ENCODE results near the gene PHYKPL. TPM values are rescaled to one million over a fixed set of nuclear protein-coding genes. Genes with fewer than 3 reads are reported as not detected.

PHYKPL gene
- total RNA-seq, 1 experiment from 2014 or later: 41.7 TPM

DNA sequence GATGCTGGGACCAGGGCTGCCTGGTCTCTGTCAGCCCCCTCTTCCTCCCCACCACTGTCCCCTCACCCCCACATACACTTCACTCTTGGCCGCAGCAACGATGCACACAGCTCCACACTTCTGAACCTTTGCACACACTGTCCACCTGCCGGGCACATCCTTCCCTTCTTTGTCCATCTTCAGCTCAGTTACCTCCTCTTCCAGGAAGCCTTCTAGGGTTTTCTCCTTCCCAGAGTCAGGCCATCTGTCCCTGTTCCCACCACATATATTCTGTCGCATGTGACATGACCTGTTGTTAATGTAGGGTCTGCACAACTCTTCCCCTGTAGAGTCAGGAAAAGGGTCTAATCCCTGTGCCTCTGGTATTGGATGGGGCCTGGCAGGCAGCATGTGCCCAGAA, 38.6 kb upstream of the PHYKPL start:
- H3K27ac Mint-ChIP-seq: no peak overlapping the region
- H3K4me1 Mint-ChIP-seq: no peaks in the 10 kb centered on the region
- TF ChIP-seq ZNF219 (CRISPR knock-in tag; IDR thresholded peaks at IDR 0.05; ENCODE audit: borderline replicate concordance) (no peak), MYBL2 (CRISPR knock-in tag; IDR thresholded peaks at IDR 0.05) (no peak), FOXP1 (CRISPR knock-in tag; IDR thresholded peaks at IDR 0.05; ENCODE audit: borderline replicate concordance) (no peak)
- ChIA-PET CTCF (interaction anchor here (0.6 to 2.6 kb wide), 5 partner anchors 12 to 319 kb away, joined by 3 to 12 read pairs (median 6); partner anchors contain the start of gene COL23A1), POLR2A (no interaction called here)
- ATAC-seq (no peak), DNase-seq (ENCODE audit: low spot score) (no peak)
- peaks cover 11% of the 10 kb centered on the region; the same call in 1 of the 2 replicates for H3K9me3 Mint-ChIP-seq
- H3K27me3 Mint-ChIP-seq (ENCODE audit: low read depth): peaks cover 4% of the 10 kb centered on the region
- H3K36me3 Mint-ChIP-seq: peaks cover 6% of the 10 kb centered on the region; the same call in 1 of the 2 replicates
- H3K4me3 Mint-ChIP-seq: no peak overlapping the region

DNA sequence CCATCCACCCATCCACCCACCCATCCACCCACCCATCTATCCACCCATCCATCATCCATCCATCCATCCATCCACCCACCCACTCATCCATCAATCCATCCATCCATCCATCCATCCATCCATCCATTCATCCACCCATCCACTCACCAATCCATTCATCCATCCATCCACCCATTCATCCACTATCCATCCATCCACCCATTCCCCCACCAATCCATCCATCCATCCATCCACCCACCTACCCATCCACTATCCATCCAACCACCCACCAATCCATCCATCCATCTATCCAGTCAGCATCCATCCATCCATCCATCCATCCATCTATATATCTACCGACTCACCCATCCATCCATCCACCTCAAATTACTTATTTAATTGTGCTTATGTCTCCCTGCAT, 36.9 kb upstream of the PHYKPL start:
- TF ChIP-seq, protein P1, sequence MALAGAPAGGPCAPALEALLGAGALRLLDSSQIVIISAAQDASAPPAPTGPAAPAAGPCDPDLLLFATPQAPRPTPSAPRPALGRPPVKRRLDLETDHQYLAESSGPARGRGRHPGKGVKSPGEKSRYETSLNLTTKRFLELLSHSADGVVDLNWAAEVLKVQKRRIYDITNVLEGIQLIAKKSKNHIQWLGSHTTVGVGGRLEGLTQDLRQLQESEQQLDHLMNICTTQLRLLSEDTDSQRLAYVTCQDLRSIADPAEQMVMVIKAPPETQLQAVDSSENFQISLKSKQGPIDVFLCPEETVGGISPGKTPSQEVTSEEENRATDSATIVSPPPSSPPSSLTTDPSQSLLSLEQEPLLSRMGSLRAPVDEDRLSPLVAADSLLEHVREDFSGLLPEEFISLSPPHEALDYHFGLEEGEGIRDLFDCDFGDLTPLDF (CRISPR knock-in tag; IDR thresholded peaks at IDR 0.05): no peak
- TF ChIP-seq, protein P2, sequence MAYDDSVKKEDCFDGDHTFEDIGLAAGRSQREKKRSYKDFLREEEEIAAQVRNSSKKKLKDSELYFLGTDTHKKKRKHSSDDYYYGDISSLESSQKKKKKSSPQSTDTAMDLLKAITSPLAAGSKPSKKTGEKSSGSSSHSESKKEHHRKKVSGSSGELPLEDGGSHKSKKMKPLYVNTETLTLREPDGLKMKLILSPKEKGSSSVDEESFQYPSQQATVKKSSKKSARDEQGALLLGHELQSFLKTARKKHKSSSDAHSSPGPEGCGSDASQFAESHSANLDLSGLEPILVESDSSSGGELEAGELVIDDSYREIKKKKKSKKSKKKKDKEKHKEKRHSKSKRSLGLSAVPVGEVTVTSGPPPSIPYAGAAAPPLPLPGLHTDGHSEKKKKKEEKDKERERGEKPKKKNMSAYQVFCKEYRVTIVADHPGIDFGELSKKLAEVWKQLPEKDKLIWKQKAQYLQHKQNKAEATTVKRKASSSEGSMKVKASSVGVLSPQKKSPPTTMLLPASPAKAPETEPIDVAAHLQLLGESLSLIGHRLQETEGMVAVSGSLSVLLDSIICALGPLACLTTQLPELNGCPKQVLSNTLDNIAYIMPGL (CRISPR knock-in tag; IDR thresholded peaks at IDR 0.05): no peak
- TF ChIP-seq ZNF138 (CRISPR knock-in tag; conservative IDR thresholded peaks at IDR 0.05) (no peak), MXD4 (CRISPR knock-in tag; IDR thresholded peaks at IDR 0.05; ENCODE audit: borderline replicate concordance) (no peak), ZBTB21 (CRISPR knock-in tag; IDR thresholded peaks at IDR 0.05; ENCODE audit: borderline replicate concordance) (no peak), ZNF121 (CRISPR knock-in tag; IDR thresholded peaks at IDR 0.05) (no peak), IRF2 (CRISPR knock-in tag; IDR thresholded peaks at IDR 0.05; ENCODE audit: borderline replicate concordance, low read depth) (no peak), GRHL2 (CRISPR knock-in tag; IDR thresholded peaks at IDR 0.05; ENCODE audit: insufficient replicate concordance, severe bottlenecking) (no peak), FOXP1 (CRISPR knock-in tag; IDR thresholded peaks at IDR 0.05; ENCODE audit: borderline replicate concordance) (no peak), MYBL2 (CRISPR knock-in tag; IDR thresholded peaks at IDR 0.05) (no peak), TP53 (CRISPR knock-in tag; IDR thresholded peaks at IDR 0.05) (no peak), NFATC4 (CRISPR knock-in tag; IDR thresholded peaks at IDR 0.05) (no peak)
- TF ChIP-seq, protein P3, sequence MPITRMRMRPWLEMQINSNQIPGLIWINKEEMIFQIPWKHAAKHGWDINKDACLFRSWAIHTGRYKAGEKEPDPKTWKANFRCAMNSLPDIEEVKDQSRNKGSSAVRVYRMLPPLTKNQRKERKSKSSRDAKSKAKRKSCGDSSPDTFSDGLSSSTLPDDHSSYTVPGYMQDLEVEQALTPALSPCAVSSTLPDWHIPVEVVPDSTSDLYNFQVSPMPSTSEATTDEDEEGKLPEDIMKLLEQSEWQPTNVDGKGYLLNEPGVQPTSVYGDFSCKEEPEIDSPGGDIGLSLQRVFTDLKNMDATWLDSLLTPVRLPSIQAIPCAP (CRISPR knock-in tag; IDR thresholded peaks at IDR 0.05): no peak
- TF ChIP-seq, protein P4, sequence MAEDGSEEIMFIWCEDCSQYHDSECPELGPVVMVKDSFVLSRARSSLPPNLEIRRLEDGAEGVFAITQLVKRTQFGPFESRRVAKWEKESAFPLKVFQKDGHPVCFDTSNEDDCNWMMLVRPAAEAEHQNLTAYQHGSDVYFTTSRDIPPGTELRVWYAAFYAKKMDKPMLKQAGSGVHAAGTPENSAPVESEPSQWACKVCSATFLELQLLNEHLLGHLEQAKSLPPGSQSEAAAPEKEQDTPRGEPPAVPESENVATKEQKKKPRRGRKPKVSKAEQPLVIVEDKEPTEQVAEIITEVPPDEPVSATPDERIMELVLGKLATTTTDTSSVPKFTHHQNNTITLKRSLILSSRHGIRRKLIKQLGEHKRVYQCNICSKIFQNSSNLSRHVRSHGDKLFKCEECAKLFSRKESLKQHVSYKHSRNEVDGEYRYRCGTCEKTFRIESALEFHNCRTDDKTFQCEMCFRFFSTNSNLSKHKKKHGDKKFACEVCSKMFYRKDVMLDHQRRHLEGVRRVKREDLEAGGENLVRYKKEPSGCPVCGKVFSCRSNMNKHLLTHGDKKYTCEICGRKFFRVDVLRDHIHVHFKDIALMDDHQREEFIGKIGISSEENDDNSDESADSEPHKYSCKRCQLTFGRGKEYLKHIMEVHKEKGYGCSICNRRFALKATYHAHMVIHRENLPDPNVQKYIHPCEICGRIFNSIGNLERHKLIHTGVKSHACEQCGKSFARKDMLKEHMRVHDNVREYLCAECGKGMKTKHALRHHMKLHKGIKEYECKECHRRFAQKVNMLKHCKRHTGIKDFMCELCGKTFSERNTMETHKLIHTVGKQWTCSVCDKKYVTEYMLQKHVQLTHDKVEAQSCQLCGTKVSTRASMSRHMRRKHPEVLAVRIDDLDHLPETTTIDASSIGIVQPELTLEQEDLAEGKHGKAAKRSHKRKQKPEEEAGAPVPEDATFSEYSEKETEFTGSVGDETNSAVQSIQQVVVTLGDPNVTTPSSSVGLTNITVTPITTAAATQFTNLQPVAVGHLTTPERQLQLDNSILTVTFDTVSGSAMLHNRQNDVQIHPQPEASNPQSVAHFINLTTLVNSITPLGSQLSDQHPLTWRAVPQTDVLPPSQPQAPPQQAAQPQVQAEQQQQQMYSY (CRISPR knock-in tag; IDR thresholded peaks at IDR 0.05): no peak
- TF ChIP-seq, protein P5, sequence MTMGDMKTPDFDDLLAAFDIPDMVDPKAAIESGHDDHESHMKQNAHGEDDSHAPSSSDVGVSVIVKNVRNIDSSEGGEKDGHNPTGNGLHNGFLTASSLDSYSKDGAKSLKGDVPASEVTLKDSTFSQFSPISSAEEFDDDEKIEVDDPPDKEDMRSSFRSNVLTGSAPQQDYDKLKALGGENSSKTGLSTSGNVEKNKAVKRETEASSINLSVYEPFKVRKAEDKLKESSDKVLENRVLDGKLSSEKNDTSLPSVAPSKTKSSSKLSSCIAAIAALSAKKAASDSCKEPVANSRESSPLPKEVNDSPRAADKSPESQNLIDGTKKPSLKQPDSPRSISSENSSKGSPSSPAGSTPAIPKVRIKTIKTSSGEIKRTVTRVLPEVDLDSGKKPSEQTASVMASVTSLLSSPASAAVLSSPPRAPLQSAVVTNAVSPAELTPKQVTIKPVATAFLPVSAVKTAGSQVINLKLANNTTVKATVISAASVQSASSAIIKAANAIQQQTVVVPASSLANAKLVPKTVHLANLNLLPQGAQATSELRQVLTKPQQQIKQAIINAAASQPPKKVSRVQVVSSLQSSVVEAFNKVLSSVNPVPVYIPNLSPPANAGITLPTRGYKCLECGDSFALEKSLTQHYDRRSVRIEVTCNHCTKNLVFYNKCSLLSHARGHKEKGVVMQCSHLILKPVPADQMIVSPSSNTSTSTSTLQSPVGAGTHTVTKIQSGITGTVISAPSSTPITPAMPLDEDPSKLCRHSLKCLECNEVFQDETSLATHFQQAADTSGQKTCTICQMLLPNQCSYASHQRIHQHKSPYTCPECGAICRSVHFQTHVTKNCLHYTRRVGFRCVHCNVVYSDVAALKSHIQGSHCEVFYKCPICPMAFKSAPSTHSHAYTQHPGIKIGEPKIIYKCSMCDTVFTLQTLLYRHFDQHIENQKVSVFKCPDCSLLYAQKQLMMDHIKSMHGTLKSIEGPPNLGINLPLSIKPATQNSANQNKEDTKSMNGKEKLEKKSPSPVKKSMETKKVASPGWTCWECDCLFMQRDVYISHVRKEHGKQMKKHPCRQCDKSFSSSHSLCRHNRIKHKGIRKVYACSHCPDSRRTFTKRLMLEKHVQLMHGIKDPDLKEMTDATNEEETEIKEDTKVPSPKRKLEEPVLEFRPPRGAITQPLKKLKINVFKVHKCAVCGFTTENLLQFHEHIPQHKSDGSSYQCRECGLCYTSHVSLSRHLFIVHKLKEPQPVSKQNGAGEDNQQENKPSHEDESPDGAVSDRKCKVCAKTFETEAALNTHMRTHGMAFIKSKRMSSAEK (CRISPR knock-in tag; IDR thresholded peaks at IDR 0.05; ENCODE audit: borderline replicate concordance): no peak
- TF ChIP-seq, protein P6, sequence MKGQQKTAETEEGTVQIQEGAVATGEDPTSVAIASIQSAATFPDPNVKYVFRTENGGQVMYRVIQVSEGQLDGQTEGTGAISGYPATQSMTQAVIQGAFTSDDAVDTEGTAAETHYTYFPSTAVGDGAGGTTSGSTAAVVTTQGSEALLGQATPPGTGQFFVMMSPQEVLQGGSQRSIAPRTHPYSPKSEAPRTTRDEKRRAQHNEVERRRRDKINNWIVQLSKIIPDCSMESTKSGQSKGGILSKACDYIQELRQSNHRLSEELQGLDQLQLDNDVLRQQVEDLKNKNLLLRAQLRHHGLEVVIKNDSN (CRISPR knock-in tag; IDR thresholded peaks at IDR 0.05): no peak
- H3K4me1 Mint-ChIP-seq: no peaks in the 10 kb centered on the region
- ATAC-seq (no peak), DNase-seq (ENCODE audit: low spot score) (no peak)
- H3K36me3 Mint-ChIP-seq: no peaks in the 10 kb centered on the region
- ChIA-PET POLR2A (no interaction called here), CTCF (no interaction called here)
- H3K4me3 Mint-ChIP-seq: no peak overlapping the region
- no peak overlapping the region for H3K27ac Mint-ChIP-seq
- H3K9me3 Mint-ChIP-seq: peaks cover 8% of the 10 kb centered on the region; the same call in 1 of the 2 replicates
- no peaks in the 10 kb centered on the region for H3K27me3 Mint-ChIP-seq (ENCODE audit: low read depth)

Measured in WTC11 (cell line).